HG02970 (cell line): ENCODE data around the gene GUCA1C.

Experiments
- ATAC-seq: cut with Tn5 transposase; IDR thresholded peaks from one replicate; pipeline ENCODE4 v1.9.1; 2021; ENCODE audit warnings: mild to moderate bottlenecking, moderate library complexity, moderate number of reproducible peaks; ENCODE audit not compliant: unreplicated experiment, low FRiP score

GUCA1C gene

GRCh38 chr3:108953700-108954099 is at the start of gene GUCA1C:
Gene GUCA1C (minus strand): TSS chr3:108953879. CDS start chr3:108953762, 117 bp downstream.
- ATAC-seq, result no peak

GRCh38 chr3:108998436-108998835 is 44.8 kb upstream of the GUCA1C start:
- ATAC-seq, result no peak

- no peak for ATAC-seq
Observed at GRCh38 chr3:108985844-108986243, 32.2 kb upstream of the GUCA1C start.

- ATAC-seq, result no peak
Observed at GRCh38 chr3:108983051-108983450, 29.4 kb upstream of the GUCA1C start.

- no peak for ATAC-seq
Observed at GRCh38 chr3:108976058-108976457, 22.4 kb upstream of the GUCA1C start.

- ATAC-seq, result no peak
Observed at GRCh38 chr3:108973019-108973418, 19.3 kb upstream of the GUCA1C start.

GRCh38 chr3:108972482-108972881 is 18.8 kb upstream of the GUCA1C start:
- ATAC-seq, result no peak

- no peak for ATAC-seq
Observed at GRCh38 chr3:108970561-108970960, 16.9 kb upstream of the GUCA1C start.

- ATAC-seq, result no peak
Observed at GRCh38 chr3:108966773-108967172, 13.1 kb upstream of the GUCA1C start.

GRCh38 chr3:108959017-108959416 is 5.3 kb upstream of the GUCA1C start:
- no peak for ATAC-seq

GRCh38 chr3:108953210-108953609 is 469 bp downstream of the GUCA1C start:
- no peak for ATAC-seq

- no peak for ATAC-seq
Observed at GRCh38 chr3:108951820-108952501, 1.7 kb downstream of the GUCA1C start.

GRCh38 chr3:108947855-108948254 is 5.8 kb downstream of the GUCA1C start:
- ATAC-seq, result no peak

- ATAC-seq, result no peak
Observed at GRCh38 chr3:108946292-108947285, 7.1 kb downstream of the GUCA1C start.

- no peak for ATAC-seq
Observed at GRCh38 chr3:108940568-108941263, 13.0 kb downstream of the GUCA1C start.

GRCh38 chr3:108940166-108940565 is 13.5 kb downstream of the GUCA1C start:
- no peak for ATAC-seq

- ATAC-seq, result no peak
Observed at GRCh38 chr3:108936924-108937689, 16.6 kb downstream of the GUCA1C start.

GRCh38 chr3:108931035-108931434 is 22.6 kb downstream of the GUCA1C start:
- ATAC-seq, result no peak

- ATAC-seq, result no peak
Observed at GRCh38 chr3:108918866-108919265, 34.8 kb downstream of the GUCA1C start.
